Astrocyte of the spinal cord (primary cell): ENCODE measurements around the gene ARL15.

Source experiments
- DNase-seq: peaks from one replicate; pipeline ENCODE4 v3.0.0; 2011; ENCODE audit warnings: low read depth, low spot score
- H3K4me3 ChIP-seq: 2 replicates; pipeline ENCODE4 v1.5.1; 2011; ENCODE audit warnings: low read depth, mild to moderate bottlenecking, low read length, moderate library complexity
- CTCF ChIP-seq: IDR thresholded peaks from 2 replicates; pipeline ENCODE4 v1.5.1; 2012; ENCODE audit warnings: low read depth, mild to moderate bottlenecking, low read length, inconsistent platforms
- in situ Hi-C: cut with HindIII; loops from 2 replicates; pipeline ENCODE4 v1.10.0; 2017; ENCODE audit warnings: low sequenced_read_pairs

The ARL15 gene

GRCh38 chr5:53907827-53908226 is 402.5 kb downstream of the ARL15 start:
- H3K4me3 ChIP-seq = no peak overlapping the region
- in situ Hi-C loops = no loop called here
- no peak for TF ChIP-seq CTCF
- DNase-seq = no peak

- in situ Hi-C loops = no loop called here
- DNase-seq = no peak
- TF ChIP-seq CTCF = no peak
- H3K4me3 ChIP-seq = no peak overlapping the region
These were observed 403.6 kb downstream of the ARL15 start for GRCh38 chr5:53906736-53907135.

GRCh38 chr5:53902296-53902907 is 408.0 kb downstream of the ARL15 start:
- in situ Hi-C loops = no loop called here
- H3K4me3 ChIP-seq = no peak overlapping the region
- DNase-seq = no peak
- TF ChIP-seq CTCF = no peak

GRCh38 chr5:53900677-53901076 is 409.7 kb downstream of the ARL15 start:
- TF ChIP-seq CTCF = no peak
- DNase-seq = no peak
- in situ Hi-C loops = no loop called here
- H3K4me3 ChIP-seq = no peak overlapping the region

GRCh38 chr5:53895091-53895683 is 415.2 kb downstream of the ARL15 start:
- in situ Hi-C loops = no loop called here
- no peak for DNase-seq
- no peak for TF ChIP-seq CTCF
- no peak overlapping the region for H3K4me3 ChIP-seq

GRCh38 chr5:53893626-53894025 is 416.7 kb downstream of the ARL15 start:
- TF ChIP-seq CTCF = no peak
- no peak for DNase-seq
- H3K4me3 ChIP-seq = no peak overlapping the region
- in situ Hi-C loops = no loop called here
